ENCODE data around the gene HOXC5. TPM values are rescaled to one million over a fixed set of nuclear protein-coding genes. Genes with fewer than 3 reads are reported as not detected.

HOXC5 gene
- total and polyA plus RNA-seq, 9 donors: 0.54 to 1.6 (median 1.0) TPM

GRCh38 chr12:54028314-54029201, 4.3 kb upstream of the HOXC5 start, which contains the start of gene HOXC6:
TSS of gene HOXC6 (plus strand) at chr12:54028440. CDS start at chr12:54028522, 82 bp downstream.
- Histone ChIP-seq H3K4me3 (ENCODE audit: low read length) (peak within 1 kb of the TSS; percentile 42), H3K36me3 (ENCODE audit: control insufficient read depth, insufficient read depth, low read length) (peaks cover 20% of the 10 kb centered on the region), H3K4me1 (ENCODE audit: control insufficient read depth, insufficient read depth, low read length) (peaks cover 88% of the 10 kb centered on the region), H3K27me3 (ENCODE audit: control insufficient read depth, insufficient read depth, low read length) (peaks cover 56% of the 10 kb centered on the region), H3K27ac (ENCODE audit: low read length) (peak within 1 kb of the TSS; percentile 100), H3K9me3 (replicated peaks; ENCODE audit: control insufficient read depth, low read depth, low read length) (no peaks in the 10 kb centered on the region)
- WGBS (ENCODE audit: insufficient coverage): 18% methylated on average over 20 of the region's 36 CpGs
- DNase-seq: peak; percentile 89

- whole genome bisulfite sequencing (ENCODE audit: insufficient coverage): 34% methylated on average over 29 of the region's 53 CpGs
- no peaks in the 10 kb centered on the region for H3K9me3 ChIP-seq (replicated peaks; ENCODE audit: control insufficient read depth, low read depth, low read length)
- H3K4me1 ChIP-seq (ENCODE audit: control insufficient read depth, insufficient read depth, low read length): peaks cover 84% of the 10 kb centered on the region
- H3K27ac ChIP-seq (ENCODE audit: low read length): peak overlapping the region; percentile 100
- H3K4me3 ChIP-seq (ENCODE audit: low read length): peak overlapping the region; percentile 26
- H3K27me3 ChIP-seq (ENCODE audit: control insufficient read depth, insufficient read depth, low read length): peaks cover 57% of the 10 kb centered on the region
- DNase-seq: no peak
- H3K36me3 ChIP-seq (ENCODE audit: control insufficient read depth, insufficient read depth, low read length): peaks cover 25% of the 10 kb centered on the region
Observed at GRCh38 chr12:54029529-54030441, 3.1 kb upstream of the HOXC5 start.

GRCh38 chr12:54030442-54030801, 2.4 kb upstream of the HOXC5 start:
- no peak for DNase-seq
- Histone ChIP-seq H3K9me3 (replicated peaks; ENCODE audit: control insufficient read depth, low read depth, low read length) (no peaks in the 10 kb centered on the region), H3K27ac (ENCODE audit: low read length) (peak overlapping the region; percentile 80), H3K4me3 (ENCODE audit: low read length) (no peak overlapping the region), H3K27me3 (ENCODE audit: control insufficient read depth, insufficient read depth, low read length) (peaks cover 60% of the 10 kb centered on the region), H3K36me3 (ENCODE audit: control insufficient read depth, insufficient read depth, low read length) (peaks cover 28% of the 10 kb centered on the region), H3K4me1 (ENCODE audit: control insufficient read depth, insufficient read depth, low read length) (peaks cover 83% of the 10 kb centered on the region)
- no CpG with 5 or more reads among the region's 7 CpGs for WGBS (ENCODE audit: insufficient coverage)

GRCh38 chr12:54030889-54031471, 1.9 kb upstream of the HOXC5 start:
- 28% methylated on average over 31 of the region's 46 CpGs for WGBS (ENCODE audit: insufficient coverage)
- Histone ChIP-seq H3K27ac (ENCODE audit: low read length) (peak overlapping the region; percentile 80), H3K4me3 (ENCODE audit: low read length) (no peak overlapping the region)

GRCh38 chr12:54031480-54031879, 1.4 kb upstream of the HOXC5 start:
- Histone ChIP-seq H3K9me3 (replicated peaks; ENCODE audit: control insufficient read depth, low read depth, low read length) (no peaks in the 10 kb centered on the region), H3K36me3 (ENCODE audit: control insufficient read depth, insufficient read depth, low read length) (peaks cover 28% of the 10 kb centered on the region), H3K27ac (ENCODE audit: low read length) (peak overlapping the region; percentile 80), H3K27me3 (ENCODE audit: control insufficient read depth, insufficient read depth, low read length) (peaks cover 57% of the 10 kb centered on the region), H3K4me3 (ENCODE audit: low read length) (no peak overlapping the region), H3K4me1 (ENCODE audit: control insufficient read depth, insufficient read depth, low read length) (peaks cover 83% of the 10 kb centered on the region)
- DNase-seq: no peak
- WGBS (ENCODE audit: insufficient coverage): 82% methylated on average over 2 of the region's 16 CpGs

More at GRCh38 chr12:54030889-54031471, 1.9 kb upstream of the HOXC5 start:
- peaks cover 60% of the 10 kb centered on the region for H3K27me3 ChIP-seq (ENCODE audit: control insufficient read depth, insufficient read depth, low read length)
- no peaks in the 10 kb centered on the region for H3K9me3 ChIP-seq (replicated peaks; ENCODE audit: control insufficient read depth, low read depth, low read length)
- peaks cover 28% of the 10 kb centered on the region for H3K36me3 ChIP-seq (ENCODE audit: control insufficient read depth, insufficient read depth, low read length)
- peaks cover 83% of the 10 kb centered on the region for H3K4me1 ChIP-seq (ENCODE audit: control insufficient read depth, insufficient read depth, low read length)
- peak; percentile 86 for DNase-seq

GRCh38 chr12:54032086-54032619, 697 bp upstream of the HOXC5 start:
- Histone ChIP-seq H3K27ac (ENCODE audit: low read length) (peak overlapping the region; percentile 80), H3K4me1 (ENCODE audit: control insufficient read depth, insufficient read depth, low read length) (peaks cover 83% of the 10 kb centered on the region), H3K36me3 (ENCODE audit: control insufficient read depth, insufficient read depth, low read length) (peaks cover 28% of the 10 kb centered on the region), H3K9me3 (replicated peaks; ENCODE audit: control insufficient read depth, low read depth, low read length) (no peaks in the 10 kb centered on the region), H3K27me3 (ENCODE audit: control insufficient read depth, insufficient read depth, low read length) (peaks cover 56% of the 10 kb centered on the region), H3K4me3 (ENCODE audit: low read length) (no peak overlapping the region)
- WGBS (ENCODE audit: insufficient coverage): 54% methylated on average over 3 of the region's 6 CpGs
- no peak for DNase-seq

GRCh38 chr12:54033106-54033979, 493 bp downstream of the HOXC5 start:
- Histone ChIP-seq H3K9me3 (replicated peaks; ENCODE audit: control insufficient read depth, low read depth, low read length) (no peaks in the 10 kb centered on the region), H3K4me3 (ENCODE audit: low read length) (peak overlapping the region; percentile 39), H3K27me3 (ENCODE audit: control insufficient read depth, insufficient read depth, low read length) (peaks cover 56% of the 10 kb centered on the region), H3K27ac (ENCODE audit: low read length) (peak overlapping the region; percentile 80), H3K36me3 (ENCODE audit: control insufficient read depth, insufficient read depth, low read length) (peaks cover 28% of the 10 kb centered on the region), H3K4me1 (ENCODE audit: control insufficient read depth, insufficient read depth, low read length) (peaks cover 84% of the 10 kb centered on the region)
- 4% methylated on average over 42 of the region's 61 CpGs for WGBS (ENCODE audit: insufficient coverage)
- DNase-seq: peak; percentile 66

- peak; percentile 79 for DNase-seq
- Histone ChIP-seq H3K36me3 (ENCODE audit: control insufficient read depth, insufficient read depth, low read length) (peaks cover 26% of the 10 kb centered on the region), H3K9me3 (replicated peaks; ENCODE audit: control insufficient read depth, low read depth, low read length) (no peaks in the 10 kb centered on the region), H3K4me1 (ENCODE audit: control insufficient read depth, insufficient read depth, low read length) (peaks cover 85% of the 10 kb centered on the region), H3K27me3 (ENCODE audit: control insufficient read depth, insufficient read depth, low read length) (peaks cover 56% of the 10 kb centered on the region), H3K27ac (ENCODE audit: low read length) (peak overlapping the region; percentile 37), H3K4me3 (ENCODE audit: low read length) (peak overlapping the region; percentile 39)
- WGBS (ENCODE audit: insufficient coverage): 38% methylated on average over 40 of the region's 57 CpGs
Observed at GRCh38 chr12:54033980-54034784, 1.3 kb downstream of the HOXC5 start.
